DOHH2 (cell line): Measurements from ENCODE around the gene RBM28.

Source experiments
- CTCF ChIP-seq: fragments of 200-600 bp; sonication (generic); IDR thresholded peaks from one replicate; pipeline ENCODE4 v1.5.1; 2014; ENCODE audit warnings: antibody characterized with exemption, mild to moderate bottlenecking, low read depth, low read length; ENCODE audit not compliant: poor library complexity, severe bottlenecking
- EZH2phosphoT487 ChIP-seq: fragments of 200-600 bp; sonication (generic); IDR thresholded peaks from 2 replicates; pipeline ENCODE4 v1.6.1; 2017; ENCODE audit warnings: borderline replicate concordance, mild to moderate bottlenecking, antibody characterized with exemption, low read length, moderate library complexity, mixed read lengths

DNA sequence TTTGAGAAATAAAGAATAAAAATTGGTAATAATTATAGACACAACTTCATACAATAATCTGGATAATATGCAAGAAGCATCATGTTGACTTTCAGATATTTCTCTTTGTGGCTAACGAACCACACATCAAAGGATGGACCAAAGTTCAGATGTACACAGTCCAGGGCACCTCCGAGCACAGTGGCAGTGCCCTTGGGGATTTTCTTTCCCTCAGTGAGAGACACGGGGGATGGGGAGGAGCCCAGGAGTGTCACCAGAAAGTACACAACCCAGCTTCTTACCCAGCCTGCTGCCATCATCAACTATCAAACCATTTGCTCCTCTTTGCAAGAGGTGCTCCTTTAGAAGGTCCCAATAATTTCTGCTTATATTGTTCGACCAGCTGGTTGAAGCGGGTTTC is 33.2 kb downstream of the RBM28 start:
- TF ChIP-seq CTCF, result no peak
- TF ChIP-seq EZH2phosphoT487, result no peak
